ENCODE data around the gene GARIN5A.
A peak's percentile ranks its signal among the peaks of the same experiment; 100 is the strongest.

The GARIN5A gene

GRCh38 chr19:50508843-50509190, 32.2 kb upstream of the GARIN5A start:
- DNase-seq (ENCODE audit: low spot score), result no peak

GRCh38 chr19:50507376-50507775, 30.7 kb upstream of the GARIN5A start:
- DNase-seq (ENCODE audit: low spot score), result no peak

- no peak for DNase-seq (ENCODE audit: low spot score)
Measured at GRCh38 chr19:50506700-50507099, 30.1 kb upstream of the GARIN5A start.

GRCh38 chr19:50505856-50506611, 29.4 kb upstream of the GARIN5A start:
- no peak for DNase-seq (ENCODE audit: low spot score)

GRCh38 chr19:50501568-50502475, 25.2 kb upstream of the GARIN5A start:
- no peak for DNase-seq (ENCODE audit: low spot score)

GRCh38 chr19:50501186-50501567, 24.5 kb upstream of the GARIN5A start:
- DNase-seq (ENCODE audit: low spot score), result peak; percentile 71

- no peak for DNase-seq (ENCODE audit: low spot score)
Measured at GRCh38 chr19:50500753-50501151, 24.1 kb upstream of the GARIN5A start.

- peak; percentile 57 for DNase-seq (ENCODE audit: low spot score)
Measured at GRCh38 chr19:50500060-50500752, 23.6 kb upstream of the GARIN5A start.

GRCh38 chr19:50498219-50499056, 21.8 kb upstream of the GARIN5A start:
- DNase-seq (ENCODE audit: low spot score), result no peak

- DNase-seq (ENCODE audit: low spot score), result no peak
Measured at GRCh38 chr19:50497022-50497405, 20.4 kb upstream of the GARIN5A start.

- DNase-seq (ENCODE audit: low spot score), result peak; percentile 70
Measured at GRCh38 chr19:50496189-50497021, 19.8 kb upstream of the GARIN5A start.

GRCh38 chr19:50495020-50495531, 18.4 kb upstream of the GARIN5A start:
- DNase-seq (ENCODE audit: low spot score), result no peak

- DNase-seq (ENCODE audit: low spot score), result no peak
Measured at GRCh38 chr19:50494186-50495019, 17.8 kb upstream of the GARIN5A start.

GRCh38 chr19:50493171-50493570, 16.5 kb upstream of the GARIN5A start:
- no peak for DNase-seq (ENCODE audit: low spot score)

- no peak for DNase-seq (ENCODE audit: low spot score)
Measured at GRCh38 chr19:50492303-50493052, 15.8 kb upstream of the GARIN5A start.

GRCh38 chr19:50490991-50491472, 14.4 kb upstream of the GARIN5A start:
- DNase-seq (ENCODE audit: low spot score), result no peak

GRCh38 chr19:50490411-50490811, 13.8 kb upstream of the GARIN5A start:
- DNase-seq (ENCODE audit: low spot score), result no peak

GRCh38 chr19:50489461-50490011, 12.9 kb upstream of the GARIN5A start:
- no peak for DNase-seq (ENCODE audit: low spot score)
